GM23338 (cell line): ENCODE results near the gene NQO1. TPM values are rescaled to one million over a fixed set of nuclear protein-coding genes. Genes with fewer than 3 reads are reported as not detected.

Source experiments
- ATAC-seq: fragments of 200-7000 bp; cut with Tn5 transposase; 3 replicates; pipeline ENCODE4 v1.9.1; 2020
- DNase-seq: peaks from one replicate; pipeline ENCODE4 v3.0.0-alpha.2; 2015; ENCODE audit warnings: low spot score
- H2AFZ ChIP-seq: fragments of 200-600 bp; sonication (generic); 2 replicates; pipeline ENCODE4 v1.8.0; 2016; ENCODE audit warnings: antibody characterized with exemption, mild to moderate bottlenecking, moderate library complexity
- H3F3A ChIP-seq: fragments of 200-600 bp; sonication (generic); replicated peaks from 2 replicates; pipeline ENCODE4 v1.8.0; 2017; ENCODE audit warnings: antibody characterized with exemption, mixed run types, low read depth
- H3K27ac ChIP-seq: fragments of 200-600 bp; sonication (generic); 2 replicates; pipeline ENCODE4 v1.6.1; 2016; ENCODE audit warnings: low read depth
- H3K27me3 ChIP-seq: fragments of 200-600 bp; sonication (generic); 2 replicates; pipeline ENCODE4 v1.8.0; 2016; ENCODE audit warnings: mild to moderate bottlenecking, mixed run types, moderate library complexity; ENCODE audit not compliant: insufficient read depth
- H3K36me3 ChIP-seq: fragments of 200-600 bp; sonication (generic); 2 replicates; pipeline ENCODE4 v1.8.0; 2016; ENCODE audit warnings: mild to moderate bottlenecking; ENCODE audit not compliant: insufficient read depth
- H3K4me1 ChIP-seq: fragments of 200-600 bp; sonication (generic); 2 replicates; pipeline ENCODE4 v1.8.0; 2016; ENCODE audit warnings: mild to moderate bottlenecking, moderate library complexity; ENCODE audit not compliant: insufficient read depth
- H3K4me2 ChIP-seq: fragments of 200-600 bp; sonication (generic); 2 replicates; pipeline ENCODE4 v1.7.1; 2017; ENCODE audit warnings: mixed run types
- H3K4me3 ChIP-seq: fragments of 200-600 bp; sonication (generic); 2 replicates; pipeline ENCODE4 v1.6.1; 2016; ENCODE audit warnings: mixed run types
- H3K79me2 ChIP-seq: fragments of 200-600 bp; sonication (generic); replicated peaks from 2 replicates; pipeline ENCODE4 v1.8.0; 2017; ENCODE audit warnings: mild to moderate bottlenecking; ENCODE audit not compliant: insufficient read depth
- H3K9me2 ChIP-seq: fragments of 200-600 bp; sonication (generic); 2 replicates; pipeline ENCODE4 v1.8.0; 2017; ENCODE audit not compliant: insufficient read depth
- H4K20me1 ChIP-seq: fragments of 200-600 bp; sonication (generic); replicated peaks from 2 replicates; pipeline ENCODE4 v1.8.0; 2017; ENCODE audit warnings: mild to moderate bottlenecking; ENCODE audit not compliant: insufficient read depth
- H3K27ac Mint-ChIP-seq: 2 replicates; pipeline ENCODE4 v1.8.0; 2020; ENCODE audit warnings: inconsistent platforms, mild to moderate bottlenecking, moderate library complexity, mixed read lengths
- H3K27me3 Mint-ChIP-seq: 3 replicates; pipeline ENCODE4 v1.8.0; 2022; ENCODE audit warnings: low read depth, mild to moderate bottlenecking, moderate library complexity, mixed read lengths, inconsistent platforms; ENCODE audit not compliant: insufficient read depth, poor library complexity
- H3K36me3 Mint-ChIP-seq: 3 replicates; pipeline ENCODE4 v1.8.0; 2021; ENCODE audit warnings: low read depth, mild to moderate bottlenecking, inconsistent platforms, moderate library complexity, mixed read lengths
- H3K4me1 Mint-ChIP-seq: 3 replicates; pipeline ENCODE4 v1.8.0; 2020; ENCODE audit warnings: mild to moderate bottlenecking, inconsistent platforms, mixed read lengths
- H3K4me3 Mint-ChIP-seq: 3 replicates; pipeline ENCODE4 v1.8.0; 2021; ENCODE audit warnings: moderate library complexity, mild to moderate bottlenecking, inconsistent platforms, mixed read lengths
- H3K9me3 Mint-ChIP-seq: 3 replicates; pipeline ENCODE4 v1.8.0; 2020; ENCODE audit warnings: moderate library complexity, mild to moderate bottlenecking, inconsistent platforms, mixed read lengths
- CREB1 ChIP-seq: fragments of 250-450 bp; sonication (Bioruptor Pico); IDR thresholded peaks from 2 replicates; pipeline ENCODE4 v1.5.0; 2020; ENCODE audit warnings: low read depth, mild to moderate bottlenecking, moderate library complexity
- CTCF ChIP-seq, 2 experiments: fragments of 200-600 bp in 1 of 2; sonication (generic) in 1 of 2; conservative IDR thresholded peaks; 2 replicates each; pipeline versions ENCODE4 v1.5.1 to v1.6.1; 2016 to 2017; ENCODE audit warnings: antibody characterized with exemption in 2 of 2, low read depth in 2 of 2, mild to moderate bottlenecking in 2 of 2, moderate library complexity in 1 of 2
- EZH2 ChIP-seq: fragments of 200-600 bp; sonication (generic); IDR thresholded peaks from one replicate; pipeline ENCODE4 v1.8.0; 2017; ENCODE audit warnings: antibody characterized with exemption, mild to moderate bottlenecking, low read depth; ENCODE audit not compliant: unreplicated experiment
- JUNB ChIP-seq: IDR thresholded peaks from one replicate; pipeline ENCODE4 v1.6.1; 2016; ENCODE audit warnings: antibody characterized with exemption; ENCODE audit not compliant: unreplicated experiment
- NANOG ChIP-seq: IDR thresholded peaks from 2 replicates; pipeline ENCODE4 v1.6.1; 2016; ENCODE audit warnings: antibody characterized with exemption, borderline replicate concordance
- POLR2AphosphoS5 ChIP-seq: IDR thresholded peaks from 2 replicates; pipeline ENCODE4 v1.6.1; 2016; ENCODE audit warnings: antibody characterized with exemption, low read depth
- STAT1 ChIP-seq: IDR thresholded peaks from one replicate; pipeline ENCODE4 v1.6.1; 2016; ENCODE audit warnings: antibody characterized with exemption; ENCODE audit not compliant: unreplicated experiment
- ZNF114 ChIP-seq: fragments of 250-450 bp; sonication (Bioruptor Pico); IDR thresholded peaks from 2 replicates; pipeline ENCODE4 v1.5.0; 2020; ENCODE audit warnings: mild to moderate bottlenecking, moderate library complexity
- ZNF462 ChIP-seq: fragments of 250-450 bp; sonication (Bioruptor Pico); IDR thresholded peaks from 2 replicates; pipeline ENCODE4 v1.5.0; 2020; ENCODE audit warnings: mild to moderate bottlenecking, moderate library complexity
- polyA plus RNA-seq: library from polyadenylated mRNA; unstranded; fragments of >200 nt; fragmentation: Nextera tagmentation; extraction: Ambion mirVana; gene quantifications from 2 replicates; pipeline ENCODE4 v1.2.1, GENCODE V29; 2016
- total RNA-seq: library from RNA; depleted of rRNA; stranded (reverse); fragments of >200 nt; shearing (Covaris generic); gene quantifications from 2 replicates; pipeline ENCODE4 v1.2.3, GENCODE V29; 2014

NQO1 gene
- total and polyA plus RNA-seq, 2 experiments from 2014 or later, result 80.9 to 86.3 TPM

GRCh38 chr16:69769404-69769803 is 43.0 kb upstream of the NQO1 start (continued):
- no peak for TF ChIP-seq ZNF462 (CRISPR knock-in tag)
- no peak for TF ChIP-seq STAT1
- TF ChIP-seq JUNB, result no peak

- Histone ChIP-seq H3K9me2 (no peaks in the 10 kb centered on the region), H3K4me2 (no peak overlapping the region), H3K27me3 (no peaks in the 10 kb centered on the region), H3K4me3 (no peak overlapping the region), H3F3A (no peaks in the 10 kb centered on the region), H3K79me2 (peaks cover 83% of the 10 kb centered on the region), H3K27ac (0 out of 2 replicates have a peak overlapping the region, but pooled peaks have one; percentile 59), H4K20me1 (peaks cover 14% of the 10 kb centered on the region; the same call in 1 of the 2 replicates), H3K36me3 (no peaks in the 10 kb centered on the region), H3K4me1 (peaks cover 4% of the 10 kb centered on the region; the same call in 1 of the 2 replicates), H2AFZ (no peak overlapping the region)
- Mint-ChIP-seq H3K36me3 (peaks cover 8% of the 10 kb centered on the region; the same call in 2 of the 3 replicates), H3K4me1 (peaks cover 3% of the 10 kb centered on the region; the same call in 2 of the 3 replicates), H3K9me3 (peaks cover 8% of the 10 kb centered on the region; the same call in 2 of the 3 replicates), H3K4me3 (no peak overlapping the region), H3K27me3 (peaks cover 5% of the 10 kb centered on the region), H3K27ac (no peak overlapping the region)
- ATAC-seq, result no peak
- DNase-seq, result no peak
- TF ChIP-seq CREB1 (no peak), NANOG (no peak), CTCF (conservative IDR thresholded peaks at IDR 0.05; ENCODE audit: low read depth in 2 of 2) (no peak), POLR2AphosphoS5 (no peak), EZH2 (no peak), ZNF114 (CRISPR knock-in tag) (no peak), STAT1 (no peak)
Measured at GRCh38 chr16:69768666-69769065, 42.3 kb upstream of the NQO1 start.
